ENCODE results near the gene DOK7. TPM values are rescaled to one million over a fixed set of nuclear protein-coding genes. Genes with fewer than 3 reads are reported as not detected.

The DOK7 gene
- total and polyA plus RNA-seq, 2 of the 4 experiments (the other 2 are of a cell fraction): not detected

DNA sequence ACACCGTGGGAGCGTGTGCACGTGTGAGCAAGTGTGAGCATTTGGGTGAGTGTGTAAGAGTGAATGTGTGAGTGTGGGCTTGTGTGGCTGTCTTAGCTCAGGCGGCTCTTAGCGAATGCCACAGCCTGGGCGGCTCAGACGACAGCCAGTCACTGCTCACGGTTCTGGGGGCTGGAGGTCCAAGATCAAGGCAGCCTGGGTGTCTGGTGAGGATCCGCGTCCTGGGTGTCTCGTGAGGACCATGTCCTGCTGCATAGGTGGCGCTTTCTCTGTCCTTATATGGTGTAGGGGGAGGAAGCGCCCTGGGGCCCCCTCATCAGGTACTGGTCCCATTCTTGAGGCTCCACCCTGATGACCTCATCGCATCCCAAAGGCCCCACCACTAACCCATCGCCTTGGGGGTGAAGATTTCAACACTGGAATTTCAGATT is 4.5 kb downstream of the DOK7 start:
- no peak overlapping the region for H4K5ac ChIP-seq (ENCODE audit: low read depth, low read length)
- intact Hi-C loops (cut with micrococcal nuclease) (no loop called here), dilution Hi-C loops (cut with HindIII; ENCODE audit: low sequenced_read_pairs, unreplicated experiment) (no loop called here), in situ Hi-C loops (cut with MboI; ENCODE audit: low sequenced_read_pairs) (no loop called here)
- no peak overlapping the region for H3K4me3 ChIP-seq (ENCODE audit: insufficient read depth, low read depth, low read length)
- H3K4me1 ChIP-seq (ENCODE audit: control insufficient read depth, insufficient read depth, low read length): no peaks in the 10 kb centered on the region
- H3K9me1 ChIP-seq (ENCODE audit: insufficient read depth, low read length): 0 out of 2 replicates have a peak, but pooled peaks cover 5% of the 10 kb centered on the region
- no peak overlapping the region for H3K4ac ChIP-seq (ENCODE audit: low read depth, low read length)
- 0 out of 2 replicates have a peak, but pooled peaks cover 8% of the 10 kb centered on the region for H4K20me1 ChIP-seq (ENCODE audit: insufficient read depth, low read length)
- no peak overlapping the region for H3K18ac ChIP-seq (ENCODE audit: low read depth, low read length)
- WGBS, 2 experiments (ENCODE audit: extremely low coverage in 2 of 2, insufficient read length in 1 of 2): 64% methylated on average over 5 of the region's 15 CpGs; no CpG with 5 or more reads in 1 of the 2 experiments
- ChIA-PET CTCF (no interaction called here), POLR2A (ENCODE audit: unreplicated experiment) (no interaction called here)
- DNase-seq: no peak
- H2BK120ac ChIP-seq (ENCODE audit: low read depth, low read length): no peak overlapping the region
- no peak overlapping the region for H2AFZ ChIP-seq (replicated peaks; ENCODE audit: low read length, poor library complexity)
- ATAC-seq (ENCODE audit: low read depth): no peak
- H3K9ac ChIP-seq (ENCODE audit: low read depth, low read length): no peak overlapping the region
- no peaks in the 10 kb centered on the region for H3K36me3 ChIP-seq (ENCODE audit: control insufficient read depth, insufficient read depth, low read length)
- H3K27ac ChIP-seq (ENCODE audit: insufficient read depth, low read length): no peak overlapping the region
- no peak overlapping the region for H3K23ac ChIP-seq (ENCODE audit: low read depth, low read length)
- H2AK9ac ChIP-seq (replicated peaks; ENCODE audit: low read depth, low read length, poor library complexity): no peak overlapping the region
- no peak overlapping the region for H2BK15ac ChIP-seq (ENCODE audit: low read depth, low read length)
- no peaks in the 10 kb centered on the region for H3K79me1 ChIP-seq (ENCODE audit: low read depth in 1 of 2, low read length in 2 of 2)
- H4K91ac ChIP-seq (ENCODE audit: insufficient read depth, low read depth, low read length): no peak overlapping the region
- no peak overlapping the region for H2AK5ac ChIP-seq (ENCODE audit: low read depth, low read length)
- peaks cover 43% of the 10 kb centered on the region for H3K27me3 ChIP-seq (ENCODE audit: control insufficient read depth, insufficient read depth, low read length)
- H3K9me3 ChIP-seq (ENCODE audit: control insufficient read depth, insufficient read depth, low read length): no peaks in the 10 kb centered on the region
- H3K4me2 ChIP-seq (ENCODE audit: low read depth, low read length): no peak overlapping the region
- no peak overlapping the region for H3K56ac ChIP-seq (ENCODE audit: extremely low read depth, insufficient read depth, low read length)
- no peak for TF ChIP-seq BHLHE40 (IDR thresholded peaks at IDR 0.05; ENCODE audit: low read depth, low read length)
- no peak for TF ChIP-seq SMC3 (IDR thresholded peaks at IDR 0.05; ENCODE audit: low read depth, low read length)
- no peak for TF ChIP-seq POLR2A (IDR thresholded peaks at IDR 0.05; ENCODE audit: low read depth, low read length)
- H2BK5ac ChIP-seq (ENCODE audit: low read depth, low read length, poor library complexity, severe bottlenecking): no peak overlapping the region
- no peak overlapping the region for H3K14ac ChIP-seq (replicated peaks; ENCODE audit: low read depth, low read length)
- no peak overlapping the region for H2BK20ac ChIP-seq (ENCODE audit: low read depth, low read length)
- BruUV-seq (replicated peaks): no TSS peak
- no peak overlapping the region for H4K8ac ChIP-seq (ENCODE audit: low read depth in 2 of 2, low read length in 2 of 2)
